Femur (tissue), 1 donor: Measurements from ENCODE around the gene RASGEF1C.

Source experiments
- DNase-seq: peaks from one replicate; pipeline ENCODE4 v3.0.0-alpha.2; 2017

The RASGEF1C gene

GRCh38 chr5:180079702-180080466 is 129.1 kb downstream of the RASGEF1C start:
- DNase-seq, result no peak

- no peak for DNase-seq
Measured at GRCh38 chr5:180078348-180078747, 130.7 kb downstream of the RASGEF1C start.

- no peak for DNase-seq
Measured at GRCh38 chr5:180077594-180078284, 131.3 kb downstream of the RASGEF1C start.

GRCh38 chr5:180075703-180076102 is 133.3 kb downstream of the RASGEF1C start:
- DNase-seq, result no peak

GRCh38 chr5:180074462-180074861 is 134.5 kb downstream of the RASGEF1C start:
- DNase-seq, result no peak

GRCh38 chr5:180072556-180072955 is 136.5 kb downstream of the RASGEF1C start:
- no peak for DNase-seq

- no peak for DNase-seq
Measured at GRCh38 chr5:180072256-180072548, 136.8 kb downstream of the RASGEF1C start.

GRCh38 chr5:180071531-180072255 is 137.3 kb downstream of the RASGEF1C start, which contains the start of gene RNF130:
Gene RNF130 (minus strand): TSS chr5:180071759. CDS start chr5:180071702, 57 bp downstream.
- DNase-seq, result peak; percentile 95

GRCh38 chr5:180070756-180071530 is 138.1 kb downstream of the RASGEF1C start:
- DNase-seq, result peak; percentile 61

GRCh38 chr5:180069589-180070247 is 139.3 kb downstream of the RASGEF1C start:
- DNase-seq, result peak; percentile 50

GRCh38 chr5:180068519-180069090 is 140.4 kb downstream of the RASGEF1C start:
- no peak for DNase-seq

- DNase-seq, result no peak
Measured at GRCh38 chr5:180067986-180068385, 141.0 kb downstream of the RASGEF1C start.

- DNase-seq, result no peak
Measured at GRCh38 chr5:180060192-180060591, 148.8 kb downstream of the RASGEF1C start.

- no peak for DNase-seq
Measured at GRCh38 chr5:180059326-180059725, 149.7 kb downstream of the RASGEF1C start.

- no peak for DNase-seq
Measured at GRCh38 chr5:180056153-180056552, 152.9 kb downstream of the RASGEF1C start.

- no peak for DNase-seq
Measured at GRCh38 chr5:180054226-180054625, 154.8 kb downstream of the RASGEF1C start.

- DNase-seq, result no peak
Measured at GRCh38 chr5:180053061-180053602, 155.9 kb downstream of the RASGEF1C start.

- DNase-seq, result no peak
Measured at GRCh38 chr5:180052211-180052818, 156.7 kb downstream of the RASGEF1C start.
